GM10847 (cell line): ENCODE measurements around the gene PPA2.

Experiments
- POLR2A ChIP-seq: IDR thresholded peaks from 2 replicates; pipeline ENCODE4 v1.6.1; 2011; ENCODE audit not compliant: insufficient read length; ENCODE audit errors: extremely low read depth

PPA2 gene

GRCh38 chr4:105469736-105470135, 4.1 kb downstream of the PPA2 start:
- no peak for TF ChIP-seq POLR2A

GRCh38 chr4:105466580-105466979, 7.3 kb downstream of the PPA2 start:
- TF ChIP-seq POLR2A = no peak

GRCh38 chr4:105462576-105462975, 11.3 kb downstream of the PPA2 start:
- no peak for TF ChIP-seq POLR2A

- no peak for TF ChIP-seq POLR2A
These were observed 12.1 kb downstream of the PPA2 start for GRCh38 chr4:105461621-105462382.

- TF ChIP-seq POLR2A = no peak
These were observed 12.6 kb downstream of the PPA2 start for GRCh38 chr4:105461221-105461620.

- no peak for TF ChIP-seq POLR2A
These were observed 13.6 kb downstream of the PPA2 start for GRCh38 chr4:105460306-105460705.

GRCh38 chr4:105458001-105458400, 15.9 kb downstream of the PPA2 start:
- TF ChIP-seq POLR2A = no peak

- TF ChIP-seq POLR2A = no peak
These were observed 17.9 kb downstream of the PPA2 start for GRCh38 chr4:105455998-105456397.

GRCh38 chr4:105455182-105455581, 18.7 kb downstream of the PPA2 start:
- no peak for TF ChIP-seq POLR2A

- TF ChIP-seq POLR2A = no peak
These were observed 20.2 kb downstream of the PPA2 start for GRCh38 chr4:105453550-105454205.

GRCh38 chr4:105451346-105451745, 22.5 kb downstream of the PPA2 start:
- no peak for TF ChIP-seq POLR2A

- no peak for TF ChIP-seq POLR2A
These were observed 33.0 kb downstream of the PPA2 start for GRCh38 chr4:105440890-105441289.

GRCh38 chr4:105437637-105438036, 36.2 kb downstream of the PPA2 start:
- TF ChIP-seq POLR2A = no peak

GRCh38 chr4:105436414-105436813, 37.4 kb downstream of the PPA2 start:
- TF ChIP-seq POLR2A = no peak

- TF ChIP-seq POLR2A = no peak
These were observed 38.9 kb downstream of the PPA2 start for GRCh38 chr4:105434940-105435339.

GRCh38 chr4:105433421-105433820, 40.4 kb downstream of the PPA2 start:
- TF ChIP-seq POLR2A = no peak

GRCh38 chr4:105432438-105432837, 41.4 kb downstream of the PPA2 start:
- TF ChIP-seq POLR2A = no peak
